ENCODE measurements around the gene NVL.

GRCh38 chr1:224256640-224257039 lies 73.3 kb downstream of the NVL start:
- TF ChIP-seq, protein P1, sequence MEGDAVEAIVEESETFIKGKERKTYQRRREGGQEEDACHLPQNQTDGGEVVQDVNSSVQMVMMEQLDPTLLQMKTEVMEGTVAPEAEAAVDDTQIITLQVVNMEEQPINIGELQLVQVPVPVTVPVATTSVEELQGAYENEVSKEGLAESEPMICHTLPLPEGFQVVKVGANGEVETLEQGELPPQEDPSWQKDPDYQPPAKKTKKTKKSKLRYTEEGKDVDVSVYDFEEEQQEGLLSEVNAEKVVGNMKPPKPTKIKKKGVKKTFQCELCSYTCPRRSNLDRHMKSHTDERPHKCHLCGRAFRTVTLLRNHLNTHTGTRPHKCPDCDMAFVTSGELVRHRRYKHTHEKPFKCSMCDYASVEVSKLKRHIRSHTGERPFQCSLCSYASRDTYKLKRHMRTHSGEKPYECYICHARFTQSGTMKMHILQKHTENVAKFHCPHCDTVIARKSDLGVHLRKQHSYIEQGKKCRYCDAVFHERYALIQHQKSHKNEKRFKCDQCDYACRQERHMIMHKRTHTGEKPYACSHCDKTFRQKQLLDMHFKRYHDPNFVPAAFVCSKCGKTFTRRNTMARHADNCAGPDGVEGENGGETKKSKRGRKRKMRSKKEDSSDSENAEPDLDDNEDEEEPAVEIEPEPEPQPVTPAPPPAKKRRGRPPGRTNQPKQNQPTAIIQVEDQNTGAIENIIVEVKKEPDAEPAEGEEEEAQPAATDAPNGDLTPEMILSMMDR (IDR thresholded peaks at IDR 0.05): no peak
- no peak for TF ChIP-seq MYBL2 (CRISPR knock-in tag; IDR thresholded peaks at IDR 0.05)
- TF ChIP-seq NFYB (CRISPR knock-in tag; conservative IDR thresholded peaks at IDR 0.05; ENCODE audit: low read depth): no peak
- no peak for TF ChIP-seq KAT7 (CRISPR knock-in tag; IDR thresholded peaks at IDR 0.05; ENCODE audit: borderline replicate concordance)
- TF ChIP-seq, protein P2, sequence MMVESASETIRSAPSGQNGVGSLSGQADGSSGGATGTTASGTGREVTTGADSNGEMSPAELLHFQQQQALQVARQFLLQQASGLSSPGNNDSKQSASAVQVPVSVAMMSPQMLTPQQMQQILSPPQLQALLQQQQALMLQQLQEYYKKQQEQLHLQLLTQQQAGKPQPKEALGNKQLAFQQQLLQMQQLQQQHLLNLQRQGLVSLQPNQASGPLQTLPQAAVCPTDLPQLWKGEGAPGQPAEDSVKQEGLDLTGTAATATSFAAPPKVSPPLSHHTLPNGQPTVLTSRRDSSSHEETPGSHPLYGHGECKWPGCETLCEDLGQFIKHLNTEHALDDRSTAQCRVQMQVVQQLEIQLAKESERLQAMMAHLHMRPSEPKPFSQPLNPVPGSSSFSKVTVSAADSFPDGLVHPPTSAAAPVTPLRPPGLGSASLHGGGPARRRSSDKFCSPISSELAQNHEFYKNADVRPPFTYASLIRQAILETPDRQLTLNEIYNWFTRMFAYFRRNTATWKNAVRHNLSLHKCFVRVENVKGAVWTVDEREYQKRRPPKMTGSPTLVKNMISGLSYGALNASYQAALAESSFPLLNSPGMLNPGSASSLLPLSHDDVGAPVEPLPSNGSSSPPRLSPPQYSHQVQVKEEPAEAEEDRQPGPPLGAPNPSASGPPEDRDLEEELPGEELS (CRISPR knock-in tag; IDR thresholded peaks at IDR 0.05): no peak
- no peak for TF ChIP-seq NR3C1 (CRISPR knock-in tag; conservative IDR thresholded peaks at IDR 0.05; ENCODE audit: low read depth)

Data from WTC11 (cell line).